Stimulated activated naive B cell treated with anti-CD40 and anti-IgM and Interleukin-4, amounts not matched to agents 10 μg/mL and 1 μg/mL and 100 μg/mL, for 72 hours (primary cell): ENCODE measurements around the gene MINDY4.

Experiments
- ATAC-seq, 2 donors: fragments of 150-1000 bp; cut with Tn5 transposase; replicated peaks; 2 replicates each; pipeline ENCODE4 v1.10.0; 2021; ENCODE audit warnings: moderate library complexity in 1 of 2
- DNase-seq: peaks from one replicate; pipeline ENCODE4 v3.0.0; 2021
- H3K27ac Mint-ChIP-seq: one replicate; pipeline ENCODE4 v1.8.0; 2022; ENCODE audit warnings: mild to moderate bottlenecking, mixed read lengths
- H3K27me3 Mint-ChIP-seq, 2 donors: one replicate each; pipeline ENCODE4 v1.8.0; 2022; ENCODE audit warnings: mixed read lengths in 2 of 2
- H3K36me3 Mint-ChIP-seq, 2 donors: one replicate each; pipeline ENCODE4 v1.8.0; 2022; ENCODE audit warnings: mixed read lengths in 2 of 2, mild to moderate bottlenecking in 1 of 2
- H3K4me1 Mint-ChIP-seq, 2 donors: one replicate each; pipeline ENCODE4 v1.8.0; 2022; ENCODE audit warnings: mixed read lengths in 2 of 2, mild to moderate bottlenecking in 1 of 2
- H3K4me3 Mint-ChIP-seq, 2 donors: one replicate each; pipeline ENCODE4 v1.8.0; 2022; ENCODE audit warnings: mild to moderate bottlenecking in 2 of 2, mixed read lengths in 2 of 2, moderate library complexity in 1 of 2
- H3K9me3 Mint-ChIP-seq, 2 donors: one replicate each; pipeline ENCODE4 v1.8.0; 2022; ENCODE audit warnings: mixed read lengths in 2 of 2, mild to moderate bottlenecking in 1 of 2

Gene MINDY4

DNA sequence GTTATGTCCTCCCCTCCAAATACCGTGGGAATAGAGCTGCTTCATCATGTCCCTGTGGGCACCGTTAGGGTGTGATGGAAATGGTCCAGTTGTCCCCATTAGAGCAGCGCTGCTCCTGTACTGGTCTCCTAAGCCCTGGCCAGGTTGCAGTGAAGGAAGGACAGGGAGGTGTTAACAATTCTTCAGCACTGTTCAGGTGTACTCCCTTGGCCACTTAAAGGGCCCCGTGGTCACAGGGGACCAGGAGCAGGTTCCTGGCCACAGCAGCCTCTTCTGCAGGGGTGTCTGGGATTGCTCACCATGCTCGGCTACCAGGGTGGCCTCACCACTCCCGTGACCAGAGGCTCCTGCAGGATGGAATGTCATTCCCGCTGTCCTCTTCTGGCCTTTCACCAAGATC is 65.8 kb downstream of the MINDY4 start:
- peaks cover 11 to 18% of the 10 kb centered on the region in 2 donors for H3K9me3 Mint-ChIP-seq
- ATAC-seq (no peak), DNase-seq (no peak)
- H3K4me1 Mint-ChIP-seq, result no peaks in the 10 kb centered on the region
- H3K36me3 Mint-ChIP-seq, result peaks cover 3 to 17% of the 10 kb centered on the region in 2 donors
- H3K4me3 Mint-ChIP-seq, result no peak overlapping the region
- no peaks in the 10 kb centered on the region for H3K27me3 Mint-ChIP-seq
- H3K27ac Mint-ChIP-seq, result no peak overlapping the region

DNA sequence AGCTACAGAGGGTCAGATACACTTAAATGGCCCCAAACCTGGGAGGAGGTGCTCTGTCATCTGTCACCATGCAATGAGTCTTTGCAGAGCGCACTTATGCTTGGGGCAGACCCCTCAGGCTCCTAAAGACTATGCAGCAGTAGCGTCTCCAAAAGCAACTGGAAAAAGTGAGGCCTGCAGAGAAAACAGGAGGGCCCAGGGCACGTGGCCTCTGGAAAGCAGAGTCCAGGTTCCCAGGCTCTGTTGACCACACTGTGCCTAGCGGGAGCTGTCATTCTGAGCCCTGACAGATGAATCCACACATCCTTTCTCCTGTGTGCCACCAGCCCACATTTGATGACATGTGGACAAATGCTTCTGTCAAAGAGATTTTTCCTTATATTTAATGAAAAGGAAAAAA is 66.4 kb downstream of the MINDY4 start:
- Mint-ChIP-seq H3K4me3 (no peak overlapping the region), H3K4me1 (no peaks in the 10 kb centered on the region), H3K27me3 (no peaks in the 10 kb centered on the region), H3K36me3 (peaks cover 3 to 14% of the 10 kb centered on the region in 2 donors), H3K9me3 (peaks cover 11 to 17% of the 10 kb centered on the region in 2 donors), H3K27ac (no peak overlapping the region)
- ATAC-seq, result no peak
- no peak for DNase-seq

GRCh38 chr7:30838008-30838407 is 66.8 kb downstream of the MINDY4 start:
- Mint-ChIP-seq H3K4me3 (no peak overlapping the region), H3K4me1 (no peaks in the 10 kb centered on the region), H3K9me3 (peaks cover 7 to 14% of the 10 kb centered on the region in 2 donors), H3K36me3 (peaks cover 2 to 10% of the 10 kb centered on the region in 2 donors), H3K27me3 (no peaks in the 10 kb centered on the region), H3K27ac (no peak overlapping the region)
- ATAC-seq, result no peak
- DNase-seq, result no peak

DNA sequence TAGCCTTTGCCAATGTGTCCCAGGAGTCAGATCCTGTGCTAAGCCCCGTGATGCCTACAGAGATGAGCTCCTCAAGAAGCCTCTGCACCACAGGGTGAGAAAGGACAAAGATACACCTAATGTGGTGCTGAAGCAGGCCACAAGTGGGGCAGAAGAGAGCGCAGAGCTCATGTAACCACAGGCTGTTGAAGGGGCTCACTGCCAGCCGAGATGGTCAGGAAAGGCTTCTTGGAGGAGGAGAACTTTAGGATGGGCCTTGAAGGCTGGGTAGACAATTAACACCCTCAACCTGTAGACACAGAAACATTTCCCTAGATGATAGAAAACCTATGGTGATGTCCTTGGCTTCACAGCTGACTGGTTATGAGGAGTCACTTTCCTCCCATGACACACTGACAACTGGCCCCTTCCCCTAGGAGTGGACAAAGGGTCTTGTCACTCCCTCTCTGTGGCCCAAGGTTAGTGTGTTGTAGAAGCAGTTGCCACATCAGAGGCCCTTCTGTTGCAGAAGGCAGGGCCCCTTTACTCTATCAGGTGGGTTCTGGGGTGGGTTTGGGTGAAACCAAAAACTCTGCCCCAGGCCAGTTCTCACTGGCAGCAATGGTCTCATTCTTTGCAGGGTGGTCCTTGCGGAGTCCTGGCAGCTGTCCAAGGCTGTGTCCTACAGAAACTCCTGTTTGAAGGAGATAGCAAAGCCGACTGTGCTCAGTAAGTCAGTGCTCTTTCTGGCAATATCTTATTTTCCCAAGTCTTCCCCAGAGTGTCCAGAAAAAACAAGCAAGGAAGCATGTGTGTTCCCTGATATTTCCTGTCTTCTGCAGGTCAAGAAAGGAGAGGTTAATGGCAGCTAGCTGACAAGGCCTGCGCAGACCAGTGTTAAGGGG is 69.2 kb downstream of the MINDY4 start:
- ATAC-seq, result no peak
- Mint-ChIP-seq H3K27me3 (no peaks in the 10 kb centered on the region), H3K36me3 (no peaks in the 10 kb centered on the region), H3K4me1 (no peaks in the 10 kb centered on the region), H3K27ac (no peak overlapping the region), H3K4me3 (no peak overlapping the region), H3K9me3 (peaks cover 0 to 1% of the 10 kb centered on the region in 2 donors)
- DNase-seq, result no peak

DNA sequence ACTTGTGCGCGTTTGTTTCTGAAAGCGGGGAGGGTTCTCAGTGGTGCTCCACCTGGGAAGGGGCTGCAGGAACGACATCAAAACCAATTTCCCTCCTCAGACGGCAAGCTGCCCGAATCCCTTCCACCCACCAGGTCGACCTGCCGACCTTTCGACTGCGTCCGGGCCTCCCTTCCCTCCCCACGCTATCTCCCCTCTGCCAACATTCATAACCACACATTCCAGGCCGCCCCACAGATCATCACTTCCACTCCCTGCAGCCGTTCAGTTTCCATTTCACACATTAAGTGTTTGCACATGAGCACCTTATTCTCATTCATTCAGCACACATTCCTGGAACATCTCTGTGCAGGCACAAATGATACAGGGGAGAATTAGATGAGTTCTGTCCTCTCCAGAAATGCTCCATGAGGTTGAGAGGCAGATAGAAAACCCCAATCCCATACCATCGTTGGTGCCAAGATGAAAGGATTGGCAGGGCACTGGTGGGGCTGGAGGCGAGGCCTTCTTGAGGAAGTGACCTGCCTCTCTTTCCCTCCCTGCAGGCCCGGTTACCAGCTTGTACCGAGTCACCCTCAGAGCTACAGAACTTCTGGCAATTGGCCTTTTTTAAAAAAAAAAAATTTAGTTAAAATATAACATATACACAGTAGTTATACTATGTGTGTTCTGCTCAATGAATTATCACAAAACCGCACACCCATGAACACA is 70.0 kb downstream of the MINDY4 start:
- no peak for DNase-seq
- Mint-ChIP-seq H3K27me3 (no peaks in the 10 kb centered on the region), H3K36me3 (no peaks in the 10 kb centered on the region), H3K4me1 (no peaks in the 10 kb centered on the region), H3K9me3 (no peaks in the 10 kb centered on the region), H3K27ac (no peak overlapping the region), H3K4me3 (no peak overlapping the region)
- no peak for ATAC-seq

- H3K9me3 Mint-ChIP-seq, result no peaks in the 10 kb centered on the region
Measured at GRCh38 chr7:30841801-30842541, 70.8 kb downstream of the MINDY4 start.

DNA sequence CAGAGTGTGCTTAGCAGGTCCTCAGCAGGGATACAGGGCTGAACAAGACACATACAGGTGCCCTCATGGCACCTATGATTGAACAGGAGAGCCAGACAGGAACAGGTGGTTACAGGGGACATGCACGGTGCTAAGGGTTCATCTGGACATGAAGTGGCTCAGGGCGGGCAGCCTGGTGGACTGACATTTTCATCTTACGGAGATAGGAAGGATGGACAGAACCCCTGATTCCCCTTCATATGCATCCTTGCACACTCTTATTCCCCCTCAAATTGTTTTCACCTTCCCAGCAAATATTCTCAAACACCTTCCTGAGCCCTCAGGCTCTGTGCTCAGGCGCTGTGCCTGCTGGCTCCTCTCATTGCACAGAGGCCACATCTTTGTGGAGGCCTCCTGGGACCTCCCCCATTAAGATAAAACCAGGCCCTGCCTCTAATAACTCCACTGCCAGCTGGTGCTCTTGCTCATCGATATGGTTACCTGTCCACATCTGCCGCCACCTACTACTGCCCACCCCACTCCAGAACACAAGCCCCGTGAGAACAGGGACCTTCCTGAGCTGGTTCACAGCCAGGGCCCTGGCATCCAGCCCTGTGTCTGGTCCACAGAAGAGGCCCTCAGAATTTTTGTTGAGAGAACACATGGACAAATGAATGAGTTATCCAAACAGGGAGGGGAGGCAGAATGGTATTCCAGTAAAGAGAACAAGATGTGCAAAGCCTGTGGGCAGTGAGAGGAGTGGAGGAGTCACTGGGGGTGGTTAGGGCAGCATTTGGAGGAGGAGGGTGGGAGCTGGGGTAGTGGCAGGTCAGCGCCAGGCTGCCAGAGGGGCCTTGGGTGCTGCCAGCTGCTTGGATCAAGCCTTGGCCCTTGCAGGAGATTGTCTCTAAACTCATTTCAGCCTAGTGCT is 71.6 kb downstream of the MINDY4 start:
- no peaks in the 10 kb centered on the region for H3K36me3 Mint-ChIP-seq
- H3K27me3 Mint-ChIP-seq, result no peaks in the 10 kb centered on the region
- no peak for ATAC-seq
- no peaks in the 10 kb centered on the region for H3K4me1 Mint-ChIP-seq
- H3K27ac Mint-ChIP-seq, result no peak overlapping the region
- DNase-seq, result no peak
- no peak overlapping the region for H3K4me3 Mint-ChIP-seq
- no peaks in the 10 kb centered on the region for H3K9me3 Mint-ChIP-seq

More at GRCh38 chr7:30841801-30842541, 70.8 kb downstream of the MINDY4 start:
- H3K4me1 Mint-ChIP-seq, result no peaks in the 10 kb centered on the region
- ATAC-seq, result no peak
- H3K4me3 Mint-ChIP-seq, result no peak overlapping the region
- no peak overlapping the region for H3K27ac Mint-ChIP-seq
- DNase-seq, result no peak
- no peaks in the 10 kb centered on the region for H3K36me3 Mint-ChIP-seq
- H3K27me3 Mint-ChIP-seq, result no peaks in the 10 kb centered on the region

GRCh38 chr7:30843741-30844482 is 72.7 kb downstream of the MINDY4 start:
- DNase-seq (no peak), ATAC-seq (no peak)
- H3K27me3 Mint-ChIP-seq, result no peaks in the 10 kb centered on the region
- no peaks in the 10 kb centered on the region for H3K4me1 Mint-ChIP-seq
- H3K4me3 Mint-ChIP-seq, result no peak overlapping the region
- H3K27ac Mint-ChIP-seq, result no peak overlapping the region
- H3K9me3 Mint-ChIP-seq, result no peaks in the 10 kb centered on the region
- no peaks in the 10 kb centered on the region for H3K36me3 Mint-ChIP-seq

DNA sequence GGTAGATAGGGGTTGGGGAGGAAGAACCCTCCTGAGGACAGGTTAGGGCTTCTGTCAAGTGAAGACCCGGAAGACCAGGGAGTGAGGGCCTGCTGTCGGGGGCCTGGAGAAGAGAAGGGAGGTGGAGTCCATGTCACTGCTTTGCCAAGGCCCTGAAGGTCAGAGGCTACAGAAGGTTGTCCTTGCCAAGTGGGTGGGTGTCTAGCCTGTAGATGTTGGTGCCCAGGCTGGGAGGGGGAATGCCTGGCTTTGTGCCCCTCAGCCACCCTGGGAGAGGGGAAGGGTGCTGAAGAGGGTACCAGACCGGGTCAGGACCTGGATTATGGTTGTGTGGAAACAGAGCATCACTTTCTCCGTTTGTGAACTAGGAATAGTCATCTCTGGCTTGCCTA is 73.3 kb downstream of the MINDY4 start:
- Mint-ChIP-seq H3K27me3 (no peaks in the 10 kb centered on the region), H3K4me3 (no peak overlapping the region), H3K9me3 (no peaks in the 10 kb centered on the region), H3K27ac (no peak overlapping the region), H3K4me1 (no peaks in the 10 kb centered on the region), H3K36me3 (no peaks in the 10 kb centered on the region)
- ATAC-seq, result no peak
- no peak for DNase-seq

DNA sequence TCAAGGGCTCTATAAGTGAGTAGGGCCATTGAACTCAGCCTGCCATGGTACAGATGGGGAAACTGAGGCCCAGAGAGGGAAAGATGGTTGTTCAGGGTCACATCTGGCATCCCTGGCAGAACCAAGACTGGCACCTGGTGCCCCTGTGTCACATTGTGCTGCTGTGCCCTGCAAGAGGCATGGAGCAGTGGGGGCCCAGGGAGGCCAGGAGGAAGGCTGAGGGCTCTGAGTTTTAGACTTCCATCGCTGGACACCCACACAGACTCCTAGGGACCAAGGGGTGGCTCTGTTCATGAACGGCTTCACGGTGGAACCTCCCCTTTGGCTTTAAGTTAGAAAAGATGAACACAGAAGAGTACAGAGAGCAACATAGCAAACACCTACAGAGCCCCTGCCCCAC is 73.7 kb downstream of the MINDY4 start:
- no peaks in the 10 kb centered on the region for H3K36me3 Mint-ChIP-seq
- no peak overlapping the region for H3K27ac Mint-ChIP-seq
- DNase-seq (no peak), ATAC-seq (no peak)
- H3K4me3 Mint-ChIP-seq, result no peak overlapping the region
- no peaks in the 10 kb centered on the region for H3K9me3 Mint-ChIP-seq
- H3K4me1 Mint-ChIP-seq, result no peaks in the 10 kb centered on the region
- H3K27me3 Mint-ChIP-seq, result no peaks in the 10 kb centered on the region

DNA sequence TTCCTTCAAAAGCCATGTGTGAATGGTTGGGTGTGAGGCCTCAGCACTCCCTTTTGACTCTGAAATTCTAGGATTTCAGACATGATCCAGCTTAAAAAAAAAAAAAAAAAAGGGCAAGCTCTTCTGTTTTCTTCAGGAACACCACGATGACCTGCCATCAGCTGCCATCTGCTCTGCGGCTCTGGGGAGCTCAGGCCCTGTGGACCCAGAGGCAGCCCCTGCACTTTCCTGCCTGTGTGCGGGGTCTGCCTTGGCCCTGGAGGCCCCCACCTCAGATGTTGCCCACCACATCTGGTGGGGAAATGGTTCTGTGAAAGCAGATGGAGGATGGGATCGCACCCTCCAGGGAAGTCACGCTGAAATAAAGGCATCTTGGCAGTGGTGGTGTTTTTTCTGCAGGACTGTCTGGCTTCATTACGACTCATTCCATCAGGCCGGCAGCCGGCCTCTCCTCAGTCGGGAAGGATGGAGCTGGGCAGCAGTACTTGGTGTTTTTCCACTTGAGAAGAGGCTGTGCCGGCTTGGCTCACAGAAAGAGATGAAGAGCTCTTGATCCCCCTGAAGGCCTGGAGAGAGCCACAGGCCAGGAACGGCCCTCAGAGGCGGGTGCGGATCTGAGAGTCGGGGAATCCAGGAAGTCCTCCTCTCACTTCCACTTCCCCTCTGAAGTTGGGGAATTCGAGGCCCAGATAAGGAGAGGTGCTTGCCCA is 74.4 kb downstream of the MINDY4 start:
- no peak for DNase-seq
- Mint-ChIP-seq H3K4me1 (no peaks in the 10 kb centered on the region), H3K27me3 (no peaks in the 10 kb centered on the region), H3K27ac (no peak overlapping the region), H3K4me3 (no peak overlapping the region), H3K36me3 (no peaks in the 10 kb centered on the region), H3K9me3 (no peaks in the 10 kb centered on the region)
- ATAC-seq, result no peak

GRCh38 chr7:30846378-30846777 is 75.2 kb downstream of the MINDY4 start:
- no peak for ATAC-seq
- H3K27ac Mint-ChIP-seq, result no peak overlapping the region

More at GRCh38 chr7:30846378-30846777, 75.2 kb downstream of the MINDY4 start:
- no peaks in the 10 kb centered on the region for H3K36me3 Mint-ChIP-seq
- H3K4me3 Mint-ChIP-seq, result no peak overlapping the region
- H3K9me3 Mint-ChIP-seq, result no peaks in the 10 kb centered on the region
- no peaks in the 10 kb centered on the region for H3K27me3 Mint-ChIP-seq
- no peak for DNase-seq
- no peaks in the 10 kb centered on the region for H3K4me1 Mint-ChIP-seq
